Limb (tissue), 2 donors: Measurements from ENCODE around the gene RECQL5.

Experiments
- DNase-seq, 2 donors: peaks; one replicate each; pipeline ENCODE4 v3.0.0-alpha.2; 2016; ENCODE audit errors: extremely low spot score in 2 of 2

Gene RECQL5

DNA sequence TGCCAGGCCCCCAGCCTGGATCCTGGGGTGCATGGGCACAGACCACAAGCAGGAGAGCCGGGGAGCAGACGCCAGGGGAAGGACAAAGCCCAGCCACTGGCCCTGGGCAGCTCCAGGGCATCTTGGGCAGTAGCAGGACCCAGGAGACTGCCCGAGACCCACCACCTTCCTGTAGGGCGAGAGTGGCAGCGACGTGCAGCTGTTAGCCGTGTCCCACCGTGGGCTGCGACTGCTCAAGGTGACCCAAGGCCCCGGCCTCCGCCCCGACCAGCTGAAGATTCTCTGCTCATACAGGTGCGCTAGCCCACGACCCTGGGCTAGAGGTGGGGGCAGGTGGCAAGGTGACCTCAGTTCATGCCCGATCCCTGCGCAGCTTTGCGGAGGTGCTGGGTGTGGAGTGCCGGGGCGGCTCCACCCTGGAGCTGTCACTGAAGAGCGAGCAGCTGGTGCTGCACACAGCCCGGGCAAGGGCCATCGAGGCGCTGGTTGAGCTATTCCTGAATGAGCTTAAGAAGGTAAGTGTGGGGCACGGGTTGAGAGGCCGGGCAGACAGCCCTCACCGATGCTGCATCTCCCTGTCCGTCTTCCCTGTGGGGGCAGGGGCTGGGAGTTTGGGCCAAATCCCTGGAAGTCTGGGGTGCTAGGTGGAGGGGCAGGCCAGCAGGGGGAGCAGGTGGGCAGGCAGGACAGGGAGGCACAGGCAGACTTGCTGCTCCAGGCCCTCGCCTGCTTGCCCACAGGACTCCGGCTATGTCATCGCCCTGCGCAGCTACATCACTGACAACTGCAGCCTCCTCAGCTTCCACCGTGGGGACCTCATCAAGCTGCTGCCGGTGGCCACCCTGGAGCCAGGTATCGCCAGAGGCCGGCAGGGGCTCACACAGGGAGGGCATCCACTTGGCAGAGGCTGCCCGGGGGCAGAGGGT, 47.2 kb downstream of the RECQL5 start:
- peak in 1 of 2 donors; percentile 59 for DNase-seq

DNA sequence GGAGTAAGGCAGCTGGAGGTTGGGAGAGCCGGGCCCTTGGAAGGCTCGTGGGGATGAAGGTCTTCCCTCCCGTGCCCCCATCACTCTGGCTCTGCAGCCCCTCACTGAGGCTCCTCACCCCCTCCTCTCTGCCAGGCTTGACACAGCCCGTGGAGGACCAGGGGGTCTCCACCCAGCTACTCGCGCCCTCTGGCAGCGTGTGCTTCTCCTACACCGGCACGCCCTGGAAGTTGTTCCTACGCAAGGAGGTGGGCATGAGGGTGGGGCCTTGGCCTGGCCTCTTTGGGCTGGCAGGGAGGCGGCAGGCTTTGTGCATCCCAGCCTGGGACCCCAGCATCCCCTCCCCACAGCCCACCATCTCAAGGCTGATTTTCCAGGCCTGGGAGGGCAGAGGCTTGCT, 49.3 kb downstream of the RECQL5 start:
- DNase-seq, result no peak

DNA sequence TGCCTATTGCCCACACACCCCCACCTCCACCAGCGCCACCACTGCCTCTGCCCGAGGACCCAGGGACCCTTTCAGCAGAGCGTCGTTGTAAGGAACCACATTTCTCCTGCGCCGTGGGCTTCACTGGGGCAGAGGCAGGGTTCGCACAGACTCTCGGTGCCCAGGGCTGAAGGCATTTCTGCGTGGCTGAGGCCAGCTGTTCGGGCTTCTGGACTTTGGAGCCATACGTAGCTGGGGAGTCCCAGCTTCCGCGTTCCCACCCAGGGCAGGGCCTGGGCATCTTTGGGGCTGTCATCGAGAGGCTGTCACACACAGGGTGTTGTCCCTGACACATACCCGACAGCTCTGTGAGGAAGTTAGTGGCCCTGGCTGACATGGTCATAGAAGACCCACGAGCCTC, 49.7 kb downstream of the RECQL5 start:
- no peak for DNase-seq

DNA sequence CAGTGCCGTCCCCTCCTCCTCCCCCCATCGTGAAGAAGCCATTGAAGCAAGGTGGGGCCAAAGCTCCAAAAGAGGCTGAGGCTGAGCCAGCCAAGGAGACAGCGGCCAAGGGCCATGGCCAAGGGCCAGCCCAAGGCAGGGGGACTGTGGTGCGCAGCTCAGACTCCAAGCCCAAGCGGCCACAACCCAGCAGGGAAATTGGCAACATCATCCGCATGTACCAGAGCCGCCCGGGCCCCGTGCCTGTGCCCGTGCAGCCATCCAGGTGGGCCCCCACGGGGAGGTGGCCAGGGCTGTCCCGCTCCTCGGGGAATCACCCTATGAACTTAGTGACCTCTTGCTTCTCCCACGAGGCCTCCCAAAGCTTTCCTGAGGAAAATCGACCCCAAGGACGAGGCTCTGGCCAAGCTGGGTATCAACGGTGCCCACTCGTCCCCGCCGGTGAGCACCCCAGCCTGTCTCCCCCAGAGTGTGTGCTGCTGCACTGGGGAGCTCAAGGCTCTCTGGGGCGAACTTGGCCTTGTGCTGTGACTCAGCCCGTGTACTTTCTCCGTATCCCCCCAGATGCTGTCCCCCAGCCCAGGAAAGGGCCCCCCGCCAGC, 50.3 kb downstream of the RECQL5 start:
- DNase-seq, result no peak

DNA sequence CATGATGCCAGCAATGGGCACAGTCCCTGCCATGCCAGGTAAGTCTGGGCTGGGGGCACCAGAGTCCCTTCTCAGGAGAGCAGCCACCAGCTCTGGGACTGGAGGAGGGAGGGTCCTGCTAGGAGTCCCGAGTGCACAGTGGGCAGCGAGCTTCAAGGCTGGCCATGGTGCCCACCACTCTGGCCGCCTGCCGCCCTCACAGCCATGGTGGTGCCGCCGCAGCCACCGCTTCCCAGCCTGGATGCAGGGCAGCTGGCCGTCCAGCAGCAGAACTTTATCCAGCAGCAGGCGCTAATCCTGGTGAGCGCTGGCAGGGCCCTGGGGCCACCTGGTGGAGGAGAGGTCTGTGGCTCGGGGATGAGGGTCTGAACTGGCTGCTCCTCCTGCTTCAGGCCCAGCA, 51.7 kb downstream of the RECQL5 start:
- DNase-seq, result no peak

DNA sequence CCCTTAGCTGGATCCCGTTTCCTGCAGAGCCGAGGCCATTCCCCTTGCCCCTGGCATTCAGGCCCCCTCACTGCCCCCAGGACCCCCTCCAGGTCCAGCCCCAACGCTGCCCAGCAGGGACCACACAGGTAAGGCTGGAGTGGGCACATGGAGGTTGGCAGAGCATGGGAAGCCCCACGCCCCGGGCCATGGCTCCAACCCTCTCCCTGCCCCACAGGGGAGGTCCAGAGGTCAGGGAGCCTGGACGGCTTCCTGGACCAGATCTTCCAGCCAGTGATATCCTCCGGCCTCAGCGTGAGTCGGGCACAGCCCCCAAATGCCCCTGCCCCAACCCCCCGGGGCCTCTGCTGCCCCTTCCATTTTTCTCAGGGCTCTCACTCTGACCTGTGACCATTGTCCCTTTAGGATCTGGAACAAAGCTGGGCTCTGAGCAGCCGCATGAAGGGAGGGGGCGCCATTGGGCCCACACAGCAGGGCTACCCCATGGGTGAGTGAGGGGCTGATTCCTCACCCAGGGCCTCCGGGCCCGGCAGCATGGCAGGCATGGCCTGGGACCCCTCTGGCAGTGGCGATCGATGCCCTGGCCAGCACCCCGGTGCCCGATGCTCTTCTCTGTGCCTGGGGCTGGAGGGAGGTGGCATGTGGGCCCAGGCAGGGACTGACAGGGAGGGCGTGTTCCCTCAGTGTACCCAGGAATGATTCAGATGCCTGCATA, 52.2 kb downstream of the RECQL5 start:
- DNase-seq, result no peak

DNA sequence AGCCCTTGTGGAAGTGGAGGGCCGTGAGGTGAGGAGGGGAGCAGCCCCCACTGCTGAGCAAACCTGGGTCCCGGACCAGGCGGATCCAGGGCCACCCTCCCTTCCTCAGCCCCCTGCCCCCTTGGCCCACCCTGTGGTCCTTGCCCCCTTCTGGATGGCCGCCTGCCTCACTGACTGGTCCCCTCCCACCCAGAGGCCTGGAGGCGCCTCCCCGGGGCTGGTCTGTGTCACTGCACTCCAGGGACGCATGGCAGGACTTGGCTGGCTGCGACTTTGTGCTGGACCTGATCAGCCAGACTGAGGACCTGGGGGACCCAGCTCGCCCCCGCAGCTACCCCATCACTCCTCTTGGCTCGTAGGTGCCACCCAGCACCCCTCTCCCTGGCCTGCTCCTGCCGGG, 52.9 kb downstream of the RECQL5 start:
- DNase-seq, result no peak

DNA sequence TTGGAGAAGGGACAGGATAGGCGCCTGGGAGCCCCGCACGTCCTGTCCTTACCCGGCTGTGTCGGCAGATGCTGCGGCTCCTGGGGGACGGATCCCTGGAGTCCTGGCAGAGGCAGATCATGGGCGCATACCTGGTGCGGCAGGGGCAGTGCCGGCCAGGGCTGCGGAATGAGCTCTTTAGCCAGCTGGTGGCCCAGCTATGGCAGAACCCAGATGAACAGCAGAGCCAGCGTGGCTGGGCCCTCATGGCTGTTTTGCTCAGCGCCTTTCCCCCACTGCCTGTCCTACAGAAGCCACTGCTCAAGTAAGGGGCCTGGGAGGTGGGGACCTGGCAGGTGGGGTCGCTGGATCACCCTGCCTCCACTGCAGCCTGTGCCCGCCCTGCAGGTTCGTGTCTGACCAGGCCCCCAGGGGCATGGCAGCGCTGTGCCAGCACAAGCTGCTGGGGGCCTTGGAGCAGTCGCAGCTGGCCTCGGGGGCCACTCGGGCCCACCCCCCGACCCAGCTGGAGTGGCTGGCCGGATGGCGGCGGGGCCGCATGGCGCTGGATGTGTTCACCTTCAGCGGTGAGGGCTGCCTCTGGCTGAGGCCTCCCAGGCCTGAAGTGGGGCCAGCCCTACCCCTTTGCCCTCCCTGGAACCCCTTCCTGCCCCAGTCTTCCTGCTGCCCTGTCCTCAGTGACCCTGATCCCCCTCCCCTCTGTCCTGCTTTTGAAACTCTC, 53.9 kb downstream of the RECQL5 start:
- DNase-seq, result no peak

DNA sequence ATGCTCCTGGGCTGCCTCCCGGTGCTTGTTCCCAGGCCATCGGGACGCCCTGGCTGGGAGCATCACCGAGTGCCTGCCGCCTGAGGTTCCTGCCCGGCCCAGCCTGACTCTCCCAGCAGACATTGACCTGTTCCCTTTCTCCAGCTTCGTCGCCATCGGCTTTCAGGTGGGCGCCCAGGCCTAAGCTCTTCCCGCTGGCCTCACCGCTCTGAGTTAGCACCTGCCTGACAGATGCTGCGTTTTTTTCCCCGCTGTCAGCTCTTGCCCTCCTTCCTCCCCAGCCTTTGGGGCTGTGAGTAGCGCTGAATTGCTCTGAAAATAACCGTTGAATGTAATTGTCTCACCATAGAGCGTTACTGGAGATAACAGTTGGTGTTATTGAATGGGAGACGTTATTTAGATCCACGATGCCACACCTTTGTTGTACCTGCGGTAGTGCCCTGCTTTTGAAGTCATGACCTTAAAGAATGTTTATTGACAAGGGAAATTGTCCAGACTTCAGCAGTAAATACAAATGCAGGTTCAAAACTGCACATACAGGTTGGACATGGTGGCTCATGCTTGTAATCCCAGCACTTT, 55.0 kb downstream of the RECQL5 start:
- DNase-seq, result no peak

DNA sequence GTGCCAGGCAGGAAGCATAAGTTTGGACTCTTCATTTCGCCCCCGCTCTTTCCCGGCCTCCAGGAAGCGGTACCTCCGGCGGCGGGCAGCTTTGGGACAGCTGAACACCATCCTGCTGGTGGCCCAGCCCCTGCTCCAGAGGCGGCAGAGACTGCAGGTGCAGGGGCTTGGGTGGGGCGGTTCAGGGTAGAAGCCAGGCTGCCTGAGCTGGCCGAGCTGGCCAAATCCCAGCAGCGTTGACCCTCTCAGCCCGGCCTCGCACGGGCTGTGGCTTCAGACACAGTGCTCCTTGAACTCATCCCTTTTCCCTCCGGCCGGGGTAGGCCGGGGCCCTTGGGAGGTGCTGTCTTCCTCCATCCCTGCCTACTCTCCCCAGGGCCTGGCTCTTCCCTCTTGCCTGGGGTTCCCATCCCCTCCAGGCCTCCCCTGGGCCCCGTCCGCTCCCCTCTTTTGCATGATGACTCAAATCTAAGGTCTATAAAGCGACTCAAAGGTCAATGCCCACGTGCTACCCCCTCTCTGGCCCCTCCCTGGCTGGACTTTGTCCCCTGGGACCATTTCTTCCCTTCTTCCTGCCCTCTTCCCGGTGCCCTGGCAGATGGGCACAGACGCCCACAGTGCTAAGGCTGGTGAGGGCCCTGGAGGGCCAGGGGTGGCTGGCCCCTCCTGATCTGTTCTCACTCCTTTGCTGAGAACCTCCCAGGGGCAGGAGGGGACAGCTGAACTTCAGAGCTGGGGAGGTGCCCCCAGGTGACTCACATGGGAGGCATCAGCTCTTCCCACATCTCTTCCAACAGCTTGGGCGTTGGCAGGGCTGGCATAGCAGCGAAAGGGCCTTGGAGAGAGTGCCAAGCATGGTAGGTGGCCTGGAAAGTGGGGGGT, 56.6 kb downstream of the RECQL5 start:
- no peak for DNase-seq

DNA sequence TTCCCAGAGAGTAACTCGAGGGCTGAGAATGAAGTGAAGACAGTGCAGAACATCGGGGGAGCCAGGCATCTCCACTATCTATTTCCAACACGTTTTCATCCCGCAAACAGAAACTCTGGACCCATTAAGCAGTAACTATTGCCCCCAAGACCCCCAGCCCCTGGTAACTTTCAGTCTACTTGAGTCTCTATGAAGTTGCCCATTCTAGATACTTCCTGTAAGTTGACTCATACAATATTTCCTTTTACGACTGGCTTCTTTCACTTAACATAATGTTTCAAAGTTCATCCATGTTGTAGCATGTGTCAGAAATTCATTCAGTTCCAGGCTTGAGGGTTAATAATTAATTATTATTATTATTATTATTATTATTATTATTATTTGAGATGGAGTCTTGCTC, 59.9 kb downstream of the RECQL5 start:
- DNase-seq, result no peak

DNA sequence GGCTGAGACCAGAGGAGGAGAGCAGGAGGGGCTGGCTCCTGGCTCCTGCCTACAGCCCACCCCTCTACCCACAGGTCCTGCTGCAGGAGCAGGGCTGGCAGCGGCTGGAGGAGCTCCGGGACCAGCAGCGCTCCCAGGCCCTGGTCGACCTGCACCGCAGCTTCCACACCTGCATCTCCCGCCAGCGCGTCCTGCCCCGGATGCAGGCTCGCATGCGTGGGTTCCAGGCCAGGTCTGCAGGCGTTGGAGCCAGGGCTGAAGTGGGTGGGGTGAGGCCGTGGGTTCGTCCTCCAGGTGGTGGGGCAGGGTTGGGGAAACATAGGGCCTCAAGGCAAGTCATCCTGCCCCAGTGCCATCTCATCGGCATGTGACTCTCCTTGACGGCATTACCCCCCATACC, 61.2 kb downstream of the RECQL5 start:
- no peak for DNase-seq

DNA sequence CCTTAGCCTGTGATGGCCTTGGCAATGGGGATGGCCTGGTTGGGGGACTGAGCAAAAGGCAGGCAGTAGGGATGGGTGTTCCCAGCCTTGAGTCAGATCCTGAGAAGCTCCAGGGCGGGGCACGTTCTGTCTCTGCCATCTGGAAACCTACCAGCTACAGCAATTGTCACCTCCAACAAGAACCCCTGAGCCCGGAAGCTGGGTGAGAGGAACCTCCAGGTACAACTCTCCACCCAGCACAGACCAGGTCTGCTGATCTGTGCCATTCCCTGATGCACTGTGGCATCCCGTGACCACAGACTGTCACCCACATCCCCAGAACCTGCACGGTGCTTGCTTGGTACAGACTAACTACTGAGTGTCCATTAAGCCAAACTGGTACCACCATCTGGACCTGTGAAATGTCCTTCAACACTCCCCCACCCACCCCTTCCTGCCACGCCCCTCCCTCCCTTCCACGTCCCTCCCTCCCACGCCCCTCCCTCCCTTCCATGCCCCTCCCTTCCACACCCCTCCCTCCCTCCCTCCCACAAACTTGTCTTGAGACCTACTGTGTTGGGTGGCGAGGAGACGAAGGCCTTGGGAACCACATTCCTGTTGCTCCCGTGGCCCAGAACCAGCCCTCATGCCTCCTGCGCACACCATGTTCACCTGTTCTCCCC, 62.8 kb downstream of the RECQL5 start:
- no peak for DNase-seq

DNA sequence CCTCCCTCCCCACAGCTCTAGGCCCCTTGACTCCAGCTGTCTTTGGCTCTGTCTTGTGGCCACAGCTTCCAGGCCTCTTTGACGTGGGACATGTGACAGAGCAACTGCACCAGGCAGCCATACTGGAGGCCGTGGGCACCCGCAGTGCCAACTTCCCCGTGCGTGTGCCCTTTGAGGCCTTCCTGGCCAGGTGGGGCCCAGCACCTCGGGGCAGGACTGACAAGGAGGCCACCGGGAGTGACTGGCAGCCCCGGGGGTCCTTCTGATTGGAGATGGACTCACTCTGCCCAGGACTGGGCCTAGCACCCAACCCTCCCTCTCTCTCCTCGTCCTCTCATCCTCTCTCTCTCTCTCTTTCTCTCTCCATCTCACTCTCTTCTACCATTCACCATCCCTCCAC, 63.8 kb downstream of the RECQL5 start:
- no peak for DNase-seq

DNA sequence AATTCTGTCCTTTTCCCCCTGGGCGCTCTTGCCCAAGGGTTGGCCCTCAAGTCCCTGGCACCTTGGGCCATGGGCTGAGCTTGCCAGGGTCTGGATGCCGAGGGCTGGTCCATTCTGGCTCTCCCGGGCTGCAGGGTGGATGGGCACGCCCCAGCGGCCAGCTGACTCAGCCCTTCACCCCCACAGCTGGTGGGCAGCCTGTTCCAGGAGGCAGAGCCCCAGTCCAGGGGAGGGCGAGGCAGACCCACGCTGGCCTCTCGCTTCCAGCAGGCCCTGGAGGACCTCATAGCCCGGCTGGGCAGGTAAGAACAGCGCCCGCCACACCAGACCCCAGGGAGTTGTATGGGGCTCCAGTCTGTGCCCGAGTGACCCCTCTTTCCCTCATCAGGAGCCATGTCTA, 64.3 kb downstream of the RECQL5 start:
- DNase-seq, result peak in 1 of 2 donors; percentile 31

DNA sequence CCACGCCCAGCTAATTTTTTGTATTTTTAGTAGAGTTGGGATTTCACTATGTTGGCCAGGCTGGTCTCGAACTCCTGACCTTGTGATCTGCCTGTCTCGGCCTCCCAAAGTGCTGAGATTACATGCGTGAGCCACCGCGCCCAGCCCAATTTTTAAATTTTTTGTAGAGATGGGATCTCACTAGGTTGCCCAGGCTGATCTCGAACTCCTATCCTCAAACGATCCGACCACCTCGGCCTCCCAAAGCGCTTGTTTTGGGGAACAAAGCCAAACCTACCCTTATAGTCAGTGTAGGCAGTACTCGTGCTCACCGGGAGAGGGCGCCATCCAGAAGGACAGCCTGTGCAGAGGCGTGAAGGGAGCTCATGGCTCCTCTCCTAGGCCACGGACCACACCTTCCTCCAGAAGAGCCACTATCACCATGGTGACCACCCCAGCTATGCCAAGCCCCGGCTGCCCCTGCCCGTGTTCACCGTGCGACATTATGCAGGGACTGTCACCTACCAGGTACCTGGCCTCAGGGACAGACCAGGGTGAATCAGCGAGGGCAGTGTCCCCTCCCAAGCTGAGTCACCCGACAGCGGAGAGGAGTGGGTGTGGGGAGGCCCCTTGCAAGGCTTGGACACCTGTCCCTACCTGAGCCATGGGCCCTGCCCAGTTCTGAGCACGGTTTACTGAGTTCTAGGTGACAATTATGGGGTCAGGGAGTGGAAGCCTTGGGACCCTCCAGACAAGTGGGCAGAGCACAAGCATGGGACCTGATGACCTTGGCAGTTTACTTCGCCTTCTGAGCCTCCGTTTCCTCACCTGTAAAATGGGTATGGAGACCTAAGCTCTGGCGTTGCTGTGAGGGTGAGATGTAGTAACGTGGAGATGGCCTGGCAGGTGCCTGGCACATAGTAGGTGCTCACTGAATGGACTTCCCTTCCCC, 65.6 kb downstream of the RECQL5 start:
- peak in 1 of 2 donors; percentile 47 for DNase-seq

DNA sequence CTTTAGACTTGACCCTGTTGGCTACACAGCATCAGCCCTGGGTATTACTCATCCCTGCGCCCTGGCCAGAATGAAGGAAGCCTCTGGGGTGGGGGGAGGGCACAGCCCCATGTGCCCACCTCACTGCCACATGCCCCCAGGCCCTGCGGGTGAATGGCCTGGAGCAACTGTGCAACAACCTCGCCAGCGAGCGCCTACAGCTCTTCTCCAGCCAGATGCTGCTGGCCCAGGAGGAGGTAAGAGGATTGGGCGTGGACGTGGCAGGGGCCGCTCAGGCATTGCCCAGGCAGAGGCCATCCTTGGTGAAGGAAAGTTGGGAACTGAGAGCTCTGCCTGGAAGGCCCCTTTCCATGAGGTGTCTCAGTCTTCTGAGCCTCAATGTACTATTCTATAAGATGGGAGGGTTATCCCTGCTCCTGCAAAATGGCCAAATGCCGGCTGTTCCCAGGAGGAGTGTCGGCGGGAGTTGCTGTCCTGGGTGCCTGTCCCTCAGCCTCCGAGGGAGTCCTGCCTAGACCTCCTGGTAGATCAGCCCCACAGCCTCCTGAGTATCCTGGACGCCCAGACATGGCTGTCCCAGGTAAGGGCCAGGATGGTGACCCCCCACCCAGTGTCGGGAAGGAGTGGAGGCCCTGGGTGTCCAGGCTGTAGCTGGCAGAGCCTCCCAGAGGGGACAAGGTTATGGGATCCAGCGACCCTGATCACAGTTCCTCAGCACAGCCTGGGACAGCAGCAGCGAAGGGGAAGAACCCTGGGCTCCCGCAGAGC, 70.5 kb downstream of the RECQL5 start:
- no peak for DNase-seq

DNA sequence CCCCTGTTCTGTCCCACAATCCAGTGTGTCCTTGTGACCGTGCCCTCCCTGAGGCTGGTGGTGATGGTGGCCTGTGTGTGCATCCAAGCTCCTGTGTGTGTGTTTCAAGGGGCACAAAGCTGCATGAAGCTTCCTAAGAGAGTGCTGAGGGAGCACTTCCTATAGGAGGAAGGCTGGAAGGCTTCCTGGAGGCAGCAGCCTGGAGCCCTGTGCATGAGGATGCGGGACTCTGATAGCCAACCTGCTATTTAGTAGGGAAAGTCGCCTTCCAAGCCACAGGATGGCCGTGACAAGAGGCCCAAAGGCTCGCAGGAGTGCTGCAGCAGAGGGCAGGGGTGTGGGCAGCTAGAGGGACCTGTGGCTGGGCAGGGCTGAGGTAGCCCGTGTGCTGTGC, 71.0 kb downstream of the RECQL5 start:
- no peak for DNase-seq
